ENCODE data around the gene TUBGCP6.

TUBGCP6 gene

GRCh38 chr22:50167689-50168489, 76.9 kb downstream of the TUBGCP6 start:
- no peak for DNase-seq (ENCODE audit: low read depth)

All from activated T-cell treated with anti-CD3 and anti-CD28 coated beads for 1 hour (primary cell).